Measurements from ENCODE around the gene OPA3.
"Not testable (repeated sequence)": the region's sequence is repeated elsewhere in the genome, so short reads cannot be mapped to it uniquely, and the experiment has no call there.

OPA3 gene

DNA sequence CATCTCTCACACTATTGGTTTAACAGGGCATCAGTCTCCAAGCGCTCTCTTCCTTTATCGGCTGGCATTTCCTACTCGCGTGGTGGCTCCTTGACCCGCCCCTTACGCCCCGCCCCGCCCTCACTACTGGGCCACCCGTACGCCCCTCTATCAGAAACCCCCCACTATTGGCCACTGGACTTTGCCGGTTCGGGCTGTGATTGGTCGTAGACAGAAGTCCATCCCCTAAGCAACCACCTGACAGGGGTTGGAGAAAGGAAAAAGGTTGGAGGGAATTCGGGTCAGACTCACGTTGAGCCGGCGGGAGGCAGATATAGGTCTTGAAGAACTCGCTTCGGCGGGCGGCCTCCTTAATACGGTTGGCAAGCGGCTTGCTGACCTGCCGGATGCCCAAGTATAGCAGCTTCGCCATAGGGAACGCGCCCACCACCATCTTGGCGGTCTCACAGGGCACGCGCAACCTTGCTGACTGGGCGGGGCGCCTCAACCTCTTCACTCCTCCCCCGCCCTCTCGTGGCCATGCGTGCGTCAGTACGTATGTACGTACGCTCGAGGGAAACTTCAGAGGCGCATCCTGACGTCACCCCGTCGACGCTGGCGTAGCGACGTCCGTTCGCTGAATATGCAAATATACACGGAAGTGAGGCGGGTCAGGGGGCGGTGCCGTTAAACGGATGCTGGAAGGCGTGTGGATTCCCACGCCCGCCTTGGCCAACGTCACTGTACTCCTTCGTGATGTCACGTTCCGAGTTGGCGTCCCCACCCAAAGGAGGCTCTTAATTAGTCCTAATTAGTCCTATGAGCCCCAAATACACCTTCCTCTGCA, at the start of gene OPA3:
TSS of gene OPA3 (minus strand) at position 471 of the 826 bp plus-strand sequence. CDS start at position 433, 38 bp downstream.
- DNase-seq (ENCODE audit: low read depth in 3 of 3) = peak; percentile 95 to 99 (median 98)

DNA sequence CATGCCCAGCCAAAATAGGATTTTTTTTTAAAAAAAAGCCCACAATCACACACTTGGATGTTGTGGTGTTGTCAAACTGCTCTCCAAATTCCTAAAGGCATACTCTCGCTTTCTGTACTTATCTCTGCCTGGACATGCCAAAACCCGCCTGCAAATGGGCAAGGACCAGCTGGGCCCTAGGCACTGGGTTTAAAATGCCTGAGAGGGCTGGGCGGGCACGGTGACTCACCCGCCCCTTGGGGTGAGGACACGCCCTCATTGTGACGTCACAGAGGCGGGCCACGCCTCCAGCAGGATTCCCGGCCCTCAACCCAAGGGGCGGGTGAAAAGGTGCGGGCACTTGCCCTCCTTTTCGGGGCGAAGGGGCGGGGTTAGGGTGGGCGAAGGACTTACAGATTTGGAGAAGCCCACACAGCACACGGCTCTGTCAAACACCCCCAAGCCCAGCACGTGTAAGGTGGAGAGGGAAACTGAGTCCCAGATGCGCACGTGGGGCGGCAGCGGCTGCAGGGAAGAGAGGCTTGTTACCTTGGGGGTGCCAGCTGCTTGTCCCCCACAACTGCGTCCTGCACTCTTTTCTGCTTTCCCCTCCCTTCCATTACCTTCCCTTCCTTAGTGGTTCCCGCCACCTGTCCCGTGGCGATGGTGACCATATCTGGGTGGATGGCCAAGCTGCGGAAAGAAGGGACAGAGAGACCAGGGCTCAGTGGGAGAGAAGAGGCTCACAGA, 48.0 kb upstream of the OPA3 start:
- peak in 1 of 3 experiments; percentile 21 for DNase-seq (ENCODE audit: low read depth in 3 of 3)

DNA sequence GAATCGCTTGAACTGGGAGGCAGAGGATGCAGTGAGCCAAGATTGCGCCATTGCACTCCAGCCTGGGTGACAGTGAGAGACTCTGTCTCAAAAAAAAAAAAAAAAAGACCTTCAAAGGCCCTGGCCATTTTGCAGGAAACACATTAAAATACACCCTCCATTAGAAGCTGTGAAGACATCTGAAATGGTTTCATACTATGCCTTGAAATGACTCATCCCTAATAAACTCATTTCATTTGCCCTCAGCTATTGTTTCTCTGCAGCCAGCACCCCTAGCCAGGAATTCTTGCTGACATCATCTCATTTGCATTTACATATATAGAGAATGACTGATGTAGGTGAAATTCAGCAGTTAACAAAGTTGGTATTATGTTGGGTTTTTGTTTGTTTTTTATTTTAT, 45.9 kb upstream of the OPA3 start:
- no peak for DNase-seq (ENCODE audit: low read depth in 3 of 3)

DNA sequence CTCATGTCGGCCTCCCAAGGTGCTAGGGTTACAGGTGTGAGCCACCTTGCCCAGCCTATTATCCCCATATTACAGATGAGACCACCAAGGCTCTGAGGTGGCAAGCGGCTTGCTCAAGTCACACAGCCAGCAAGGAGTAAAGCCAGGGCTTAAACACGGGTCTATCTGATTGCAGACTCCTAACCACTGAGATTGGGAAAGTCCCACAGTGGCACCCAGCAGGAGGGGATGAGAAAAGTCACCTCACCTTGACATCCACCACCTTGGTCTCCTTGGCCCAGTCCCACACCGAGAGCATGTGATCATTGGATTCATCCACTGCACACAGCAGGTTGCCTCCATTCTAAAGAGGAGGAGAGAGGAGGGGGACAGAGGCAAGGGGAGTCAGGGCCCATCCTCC, 45.1 kb upstream of the OPA3 start:
- no peak for DNase-seq (ENCODE audit: low read depth in 3 of 3)

DNA sequence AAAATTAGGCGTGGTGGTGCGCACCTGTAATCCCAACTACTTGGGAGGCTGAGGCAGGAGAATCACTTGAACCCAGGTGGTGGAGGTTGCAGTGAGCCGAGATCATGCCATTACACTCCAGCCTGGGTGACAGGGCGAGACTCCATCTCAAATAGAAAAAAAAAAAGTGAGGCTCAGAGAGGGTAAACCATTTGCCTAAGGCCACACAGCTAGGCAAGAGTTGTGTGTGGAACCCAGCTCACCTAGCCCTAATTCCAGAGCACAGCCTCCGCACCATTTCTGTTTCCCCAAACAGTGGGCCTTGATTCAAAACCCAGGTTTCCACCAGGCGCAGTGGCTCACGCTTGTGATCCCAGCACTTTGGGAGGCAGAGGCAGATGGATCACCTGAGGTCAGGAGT, 43.6 kb upstream of the OPA3 start:
- not testable (repeated sequence) for DNase-seq (ENCODE audit: low read depth in 3 of 3)

DNA sequence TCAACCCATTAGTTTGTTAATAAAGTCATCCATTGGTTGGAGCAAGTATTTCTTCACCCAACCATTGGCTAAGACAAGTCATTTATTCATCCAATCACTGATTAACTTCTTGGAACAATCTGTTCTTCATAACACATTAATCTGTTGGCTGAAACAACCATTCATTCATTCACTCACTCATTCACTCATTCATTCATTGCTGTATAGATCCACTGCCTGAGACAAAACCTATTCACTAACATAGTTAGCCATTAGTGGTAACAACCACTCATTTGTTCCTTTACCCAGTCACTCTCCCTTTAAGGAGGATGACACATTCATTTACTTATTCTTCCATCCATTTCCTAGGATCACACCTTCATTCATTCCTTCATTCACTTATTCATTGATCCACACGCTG, 39.4 kb upstream of the OPA3 start:
- DNase-seq (ENCODE audit: low read depth in 3 of 3) = no peak

DNA sequence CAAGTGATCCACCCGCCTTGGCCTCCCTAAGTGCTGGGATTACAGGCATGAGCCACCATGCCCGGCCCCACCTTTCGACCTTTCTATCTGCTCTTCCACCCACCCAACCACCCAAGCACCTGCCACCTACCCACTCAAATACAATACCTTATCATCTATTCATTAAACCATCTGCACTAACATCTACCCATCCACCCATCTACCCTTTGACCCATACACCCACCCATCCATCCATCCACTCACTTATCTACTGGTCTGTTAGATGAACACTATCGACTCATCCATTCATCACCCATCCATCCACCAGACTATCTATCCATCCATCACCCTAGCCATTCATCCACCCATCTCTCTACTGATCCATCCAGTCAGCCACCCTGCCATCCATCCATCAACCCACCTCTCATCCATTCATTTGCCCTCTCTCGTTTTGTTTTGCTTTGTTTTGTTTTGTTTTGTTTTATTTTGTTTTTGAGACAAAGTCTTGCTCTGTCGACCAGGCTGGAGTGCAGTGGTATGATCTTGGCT, 37.4 kb upstream of the OPA3 start:
- DNase-seq (ENCODE audit: low read depth in 3 of 3) = no peak

DNA sequence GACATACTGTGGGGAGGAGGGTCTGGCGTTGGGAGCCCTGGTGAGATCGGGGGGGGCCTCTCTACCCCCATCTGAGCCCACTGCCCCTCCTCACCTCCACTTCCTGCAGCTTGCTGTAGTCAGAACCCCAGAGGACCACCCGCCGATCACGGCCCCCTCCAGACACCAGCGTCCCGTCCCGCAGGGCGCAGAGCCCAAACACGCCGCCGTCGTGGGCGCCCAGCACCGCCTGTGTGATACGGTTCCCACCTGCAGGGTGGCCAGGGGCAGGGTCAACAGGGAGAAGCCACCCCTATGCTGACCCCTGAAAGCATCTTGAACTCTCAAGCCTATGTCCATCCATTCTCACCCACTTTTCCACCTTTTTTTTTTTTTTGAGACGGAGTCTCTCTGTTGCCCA, 36.8 kb upstream of the OPA3 start:
- DNase-seq (ENCODE audit: low read depth in 3 of 3) = no peak

DNA sequence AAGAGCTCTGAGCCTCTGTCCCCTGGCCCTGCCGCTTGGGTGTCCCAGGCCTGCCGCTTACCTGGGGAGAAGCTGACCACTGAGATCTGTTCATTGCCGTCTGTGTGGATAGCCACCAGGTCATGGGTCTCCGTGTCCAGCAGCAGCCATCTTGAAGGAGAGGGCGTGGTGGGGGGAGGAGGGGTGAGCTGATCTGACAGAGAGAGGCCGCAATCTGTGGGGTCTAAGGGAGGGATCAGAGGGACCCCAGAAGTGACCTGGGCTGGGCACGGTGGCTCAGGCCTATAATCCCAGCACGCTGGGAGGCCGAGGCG, 32.1 kb upstream of the OPA3 start:
- no peak for DNase-seq (ENCODE audit: low read depth in 3 of 3)

DNA sequence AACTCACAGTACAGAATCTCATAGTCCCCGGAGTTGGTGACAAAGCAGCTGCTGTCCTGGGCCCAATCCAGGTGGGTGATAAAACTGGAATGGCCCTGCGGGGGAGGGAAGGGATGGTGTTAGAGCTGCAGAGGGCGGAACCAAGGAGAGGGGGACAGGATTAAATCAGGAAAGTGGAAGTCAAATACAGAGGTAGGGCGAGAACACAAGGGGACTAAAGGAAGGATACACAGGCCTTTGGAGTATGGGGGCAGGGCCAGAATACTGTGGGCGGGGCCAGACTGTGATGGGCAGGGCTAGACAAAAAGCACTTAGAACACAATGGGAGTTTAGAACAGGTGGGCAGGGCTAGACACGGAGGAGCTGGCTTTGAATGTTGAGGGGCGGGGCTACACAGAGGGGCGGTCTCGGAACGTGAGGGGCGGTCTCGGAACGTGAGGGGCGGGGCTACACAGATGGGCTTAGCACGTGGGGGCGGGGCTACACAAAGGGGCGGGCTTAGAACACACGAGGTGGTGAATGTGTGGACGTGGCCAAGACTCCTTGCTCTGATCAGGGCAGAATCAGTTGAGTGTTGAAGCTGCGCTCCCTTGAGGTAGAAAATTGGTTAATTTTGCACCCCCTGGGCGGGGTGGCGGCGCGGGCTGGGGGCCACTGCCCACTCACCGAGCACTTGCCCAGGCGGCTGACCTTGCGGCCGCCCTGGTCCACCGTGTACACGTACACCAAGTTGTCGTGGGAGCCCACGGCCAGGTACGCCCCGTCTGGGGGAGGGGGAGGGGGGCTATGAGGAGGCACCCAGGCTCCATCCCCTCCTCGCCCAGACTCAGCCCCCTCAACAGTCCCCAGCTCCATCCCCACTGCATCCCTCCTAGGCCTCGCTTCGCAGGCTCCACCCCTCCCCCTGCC, 31.4 kb upstream of the OPA3 start:
- DNase-seq (ENCODE audit: low read depth in 3 of 3) = peak; percentile 42 to 56 (median 42)

DNA sequence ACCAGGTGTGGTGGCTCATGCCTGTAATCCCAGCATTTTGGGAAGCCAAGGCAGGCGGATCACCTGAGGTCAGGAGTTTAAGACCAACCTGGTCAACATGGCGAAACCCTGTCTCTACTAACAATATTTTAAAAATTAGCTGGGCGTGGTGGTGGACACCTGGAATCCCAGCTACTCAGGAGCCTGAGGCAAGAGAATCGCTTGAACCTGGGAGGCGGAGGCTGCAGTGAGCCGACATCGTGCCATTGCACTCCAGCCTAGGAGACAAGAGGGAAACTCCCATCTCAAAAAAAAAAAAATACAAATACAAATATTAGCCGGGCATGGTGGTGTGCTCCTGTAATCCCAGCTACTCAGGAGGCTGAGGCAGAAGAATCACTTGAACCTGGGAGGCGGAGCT, 30.5 kb upstream of the OPA3 start:
- DNase-seq (ENCODE audit: low read depth in 3 of 3) = not testable (repeated sequence)

DNA sequence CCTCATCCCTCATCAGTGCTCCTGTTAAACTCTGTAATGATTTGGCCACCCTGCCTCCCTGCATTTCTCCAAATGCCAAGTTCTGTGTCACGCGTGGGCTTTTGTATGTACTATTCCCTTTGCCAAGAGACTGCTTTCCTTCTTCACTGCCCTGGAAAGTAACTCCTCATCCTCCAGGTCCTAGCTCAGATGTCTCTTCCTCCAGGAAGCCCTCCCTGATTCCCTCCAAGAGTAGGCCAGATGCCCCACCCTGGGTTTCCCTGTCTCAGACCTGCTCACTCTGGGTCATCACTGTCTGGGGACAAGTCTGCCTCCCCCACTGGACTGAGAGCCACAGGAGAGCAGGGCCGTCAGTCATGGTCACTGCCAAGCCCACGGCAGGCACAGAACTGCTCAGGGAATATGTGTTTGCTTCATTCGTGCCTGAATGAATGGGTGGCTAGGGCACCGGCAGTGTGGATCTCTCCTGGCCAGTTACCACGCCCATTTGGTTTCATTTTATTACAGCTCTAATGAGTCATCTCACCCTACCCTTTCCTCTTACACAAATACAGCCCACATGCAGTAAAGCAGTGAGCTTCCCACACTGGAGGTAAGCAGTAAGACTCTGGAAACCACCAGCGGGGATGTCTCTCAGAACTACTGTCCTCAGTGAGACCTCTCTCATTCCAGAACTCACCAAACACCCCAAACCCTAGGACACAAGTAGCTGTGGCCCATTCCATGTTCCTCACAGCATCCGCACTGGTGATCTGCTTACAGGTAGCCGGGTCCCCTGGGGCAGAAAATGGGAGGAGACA, 29.5 kb upstream of the OPA3 start:
- no peak for DNase-seq (ENCODE audit: low read depth in 3 of 3)

DNA sequence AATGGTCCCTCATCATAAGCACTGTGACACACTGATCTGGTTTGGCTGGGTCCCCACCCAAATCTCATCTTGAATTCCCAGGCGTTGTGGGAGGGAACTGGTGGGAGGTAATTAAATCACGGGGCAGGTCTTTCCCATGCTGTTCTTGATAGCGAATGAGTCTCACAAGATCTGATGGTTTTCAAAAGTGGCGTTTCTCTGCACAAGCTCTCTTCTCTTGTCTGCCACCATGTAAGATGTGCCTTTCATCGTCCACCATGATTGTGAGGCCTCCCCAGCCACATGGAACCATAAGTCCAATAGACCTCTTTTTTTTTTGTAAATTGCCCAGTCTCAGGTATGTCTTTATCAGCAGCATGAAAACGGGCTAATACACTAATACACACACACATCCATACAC, 24.3 kb upstream of the OPA3 start:
- DNase-seq (ENCODE audit: low read depth in 3 of 3) = no peak

DNA sequence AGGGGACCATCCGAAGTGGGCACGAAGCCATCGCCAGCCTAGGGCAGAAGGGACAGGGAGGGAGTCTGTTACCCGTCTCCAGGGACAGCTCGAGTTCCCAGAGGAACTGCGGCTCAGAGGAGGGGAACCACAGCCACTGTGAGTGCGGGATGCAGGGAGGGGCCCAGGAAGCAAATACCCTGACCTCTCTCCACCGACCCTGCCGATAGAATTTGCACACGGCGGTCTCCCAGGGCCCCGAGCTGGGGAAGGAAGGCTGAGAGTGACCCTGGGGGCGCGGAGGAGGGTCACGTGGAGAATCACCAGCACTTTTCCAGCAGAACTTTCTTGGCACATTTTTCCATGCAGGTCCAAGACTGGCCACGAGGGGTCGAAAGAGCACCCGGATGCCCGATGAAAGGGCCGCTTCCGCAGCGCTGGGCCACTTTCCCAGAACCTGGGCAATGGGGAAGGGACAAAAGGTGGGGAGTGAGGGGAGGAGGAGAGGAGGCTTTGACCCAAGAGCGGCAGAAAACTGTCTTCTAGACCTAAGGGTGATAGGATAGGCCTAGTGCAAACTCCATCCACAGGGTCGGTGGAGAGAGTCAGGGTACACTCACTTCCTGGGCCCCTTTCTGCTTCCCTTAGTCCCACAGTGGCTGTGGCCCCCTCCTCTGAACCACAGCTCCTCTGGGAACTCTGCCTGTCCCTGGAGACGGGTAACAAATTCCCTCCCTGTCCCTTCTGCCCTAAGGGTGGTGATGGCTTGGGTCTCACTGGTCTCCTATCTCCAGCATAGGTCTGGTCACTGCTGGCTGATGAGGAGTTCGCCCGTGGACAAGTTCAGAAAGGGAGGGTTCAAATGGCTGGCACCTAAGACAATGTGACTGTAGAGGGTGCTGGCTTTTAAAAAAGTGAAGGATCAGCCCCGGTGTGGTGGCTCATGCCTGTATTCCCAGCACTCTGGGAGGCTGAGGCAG, 22.7 kb upstream of the OPA3 start:
- no peak for DNase-seq (ENCODE audit: low read depth in 3 of 3)

DNA sequence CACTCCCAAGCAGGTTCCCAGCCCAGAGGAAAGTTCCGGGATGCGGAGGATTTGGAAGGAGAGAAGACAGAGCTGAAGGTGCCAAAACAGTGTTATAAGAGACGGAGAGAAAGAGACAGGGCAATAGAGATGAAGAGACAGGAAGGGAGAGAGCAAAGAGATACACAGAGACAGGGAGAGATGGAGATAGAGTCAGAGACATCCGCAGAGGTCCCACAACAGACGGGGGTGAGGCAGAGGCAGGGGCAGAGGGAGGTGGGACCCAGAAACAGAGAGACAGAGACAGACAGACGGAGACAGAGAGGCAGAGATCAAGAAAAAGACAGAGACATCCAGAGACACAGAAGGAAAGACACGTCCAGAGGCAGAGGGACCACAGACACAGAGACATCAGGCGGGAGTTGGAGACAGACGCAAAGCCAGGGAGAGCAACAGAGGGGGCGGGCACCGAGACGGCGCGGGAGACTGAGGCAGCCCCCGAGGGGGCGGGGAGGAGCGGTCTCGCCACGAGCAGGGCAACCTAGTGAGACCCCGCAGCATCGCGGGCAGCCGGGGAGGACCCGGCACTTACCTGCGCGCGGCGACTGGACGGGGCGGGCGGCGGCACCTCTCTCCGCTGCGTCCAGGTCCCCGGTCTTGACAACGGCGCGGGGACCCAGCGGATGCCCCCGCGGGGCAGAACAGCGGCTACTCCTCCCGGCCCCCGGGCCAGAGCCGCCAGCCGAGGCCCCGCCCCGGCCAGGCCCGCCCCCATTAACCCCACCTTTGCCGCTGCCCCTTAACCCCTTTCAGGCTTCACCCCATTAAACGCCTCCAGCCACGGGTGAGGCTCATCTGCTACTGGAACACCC, 17.1 kb upstream of the OPA3 start, which contains the start of gene GPR4:
TSS of gene GPR4 (minus strand) at position 689 of the 851 bp plus-strand sequence. CDS start 10,346 bp downstream, outside the sequence.
- DNase-seq (ENCODE audit: low read depth in 3 of 3) = no peak

DNA sequence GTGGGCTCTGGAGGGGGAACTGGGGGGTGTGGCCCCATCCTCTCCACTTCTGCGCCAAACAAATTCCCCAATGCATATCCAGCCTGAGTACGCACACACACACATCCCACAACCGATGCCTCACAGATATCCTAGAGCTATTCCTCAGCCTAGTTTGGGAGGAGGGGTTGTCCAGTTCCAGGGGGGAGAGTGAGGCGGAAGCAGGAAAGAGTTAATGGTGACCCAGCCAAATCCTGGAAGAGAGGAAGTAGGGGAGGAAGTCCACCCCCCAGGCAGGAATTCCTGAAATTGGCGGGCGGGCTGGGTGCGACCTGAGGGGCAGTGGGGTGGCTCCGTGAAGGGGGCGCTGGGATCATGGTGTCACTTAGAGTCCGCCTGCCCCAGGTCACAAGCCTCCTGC, 16.5 kb upstream of the OPA3 start:
- no peak for DNase-seq (ENCODE audit: low read depth in 3 of 3)

DNA sequence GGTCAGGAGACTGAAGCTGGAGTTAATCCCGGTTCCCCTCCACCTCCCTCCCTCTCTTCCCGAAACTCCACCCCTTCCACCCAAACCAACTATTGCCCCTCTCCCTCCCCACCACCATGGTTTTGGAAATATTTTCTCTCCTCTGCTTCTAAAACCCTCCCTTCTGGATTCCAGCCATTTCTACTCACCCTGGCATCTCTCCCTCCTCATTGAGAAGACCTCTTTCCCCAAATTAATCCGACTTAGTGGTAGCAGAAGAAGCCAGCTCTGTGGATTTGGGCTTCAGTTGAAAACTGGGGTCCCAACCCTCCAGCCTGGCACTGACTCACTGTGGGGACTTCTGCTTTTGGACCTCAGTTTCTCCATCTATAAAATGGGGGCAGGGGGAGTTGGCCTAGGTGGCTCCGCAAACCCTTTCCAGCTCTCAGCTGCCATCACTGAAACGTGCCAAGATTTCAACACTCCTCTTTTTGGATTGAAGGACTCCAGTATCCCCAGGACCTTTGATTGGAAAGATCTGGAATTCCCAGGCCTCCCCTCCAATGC, 15.8 kb upstream of the OPA3 start:
- DNase-seq (ENCODE audit: low read depth in 3 of 3) = no peak

DNA sequence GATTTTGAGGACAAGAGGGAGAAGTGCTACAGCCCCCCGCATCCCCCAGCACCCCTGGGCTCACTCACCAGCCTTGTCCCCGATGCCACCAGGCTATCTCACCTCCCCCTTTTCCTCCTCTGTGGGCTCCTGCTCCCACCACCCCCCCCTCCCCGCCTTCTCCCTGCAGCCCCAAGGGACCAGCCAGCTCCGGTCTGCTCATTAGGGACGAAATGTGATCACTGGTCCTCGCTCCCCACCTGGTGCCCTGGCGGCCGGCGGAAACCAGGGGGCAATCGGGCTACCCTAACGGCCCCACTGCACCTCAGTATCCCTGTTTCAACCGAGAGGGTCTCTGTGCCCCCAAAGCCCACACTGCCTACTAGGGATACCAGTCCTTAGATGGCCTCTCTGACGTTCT, 14.7 kb upstream of the OPA3 start:
- no peak for DNase-seq (ENCODE audit: low read depth in 3 of 3)

Data from stimulated activated CD4-positive, alpha-beta T cell treated with anti-CD3 and anti-CD28 coated beads, TNF-alpha, amount 100 ng/mL, for 4 hours (primary cell).